Endothelial cell of umbilical vein (primary cell): Measurements from ENCODE around the gene ANKMY1. TPM values are rescaled to one million over a fixed set of nuclear protein-coding genes. Genes with fewer than 3 reads are reported as not detected.

Experiments
- BruUV-seq: library from RNA; stranded (reverse); fragments of 400-500 nt; replicated peaks from 2 replicates; lab custom pipeline; 2021; lab: Mats Ljungman, UMichigan
- CTCF ChIA-PET: fragments of 300-600, 350-600 bp; sonication (Branson Sonifier 250); formaldehyde crosslinking; loops from one replicate; lab custom pipeline; 2021; ENCODE audit warnings: antibody characterized with exemption, inconsistent platforms; lab: Charles Lee
- POLR2A ChIA-PET: fragments of 300-600, 350-600 bp; sonication (Branson Sonifier 250); formaldehyde crosslinking; loops from one replicate; lab custom pipeline; 2021; ENCODE audit warnings: antibody characterized with exemption, inconsistent platforms; lab: Charles Lee
- DNase-seq: peaks from one replicate; pipeline ENCODE4 v3.0.0-alpha.2; 2011; ENCODE audit warnings: low read depth, low spot score
- FAIRE-seq: peaks from 2 replicates; lab custom pipeline; 2011; peaks lifted over from hg19 to GRCh38; lab: Jason Lieb, UNC
- H2AFZ ChIP-seq: 2 replicates; pipeline ENCODE4 v1.6.0; 2012; ENCODE audit warnings: low read depth, low read length, control low read depth, inconsistent platforms
- H3K27ac ChIP-seq: 2 replicates; pipeline ENCODE4 v1.5.1; 2011; ENCODE audit warnings: low read depth, mild to moderate bottlenecking, control low read depth, low read length, moderate library complexity; ENCODE audit not compliant: insufficient read depth
- H3K27me3 ChIP-seq, 2 experiments: 2 replicates each; pipeline versions ENCODE4 v1.6.0 to v1.6.1; 2011; ENCODE audit warnings: low read length in 2 of 2, mixed read lengths in 1 of 2; ENCODE audit not compliant: control insufficient read depth in 2 of 2, insufficient read depth in 2 of 2
- H3K36me3 ChIP-seq, 2 experiments: 2 replicates in 1 of 2; 3 replicates in 1 of 2; pipeline ENCODE4 v1.5.1; 2011; ENCODE audit warnings: low read length in 2 of 2, mild to moderate bottlenecking in 1 of 2, moderate library complexity in 1 of 2; ENCODE audit not compliant: control insufficient read depth in 2 of 2, insufficient read depth in 2 of 2; ENCODE audit errors: extremely low read depth in 1 of 2
- H3K4me1 ChIP-seq: 3 replicates; pipeline ENCODE4 v1.5.1; 2011; ENCODE audit warnings: mild to moderate bottlenecking, low read length; ENCODE audit not compliant: control insufficient read depth, insufficient read depth; ENCODE audit errors: extremely low read depth
- H3K4me2 ChIP-seq: 2 replicates; pipeline ENCODE4 v1.6.1; 2011; ENCODE audit warnings: low read length, control low read depth, mixed read lengths; ENCODE audit not compliant: insufficient read depth
- H3K4me3 ChIP-seq, 3 experiments: fragments of 200-600 bp in 1 of 3; sonication (generic), shearing (Covaris generic) in 1 of 3; replicated peaks in 1 of 3; 2 replicates each; pipeline ENCODE4 v1.5.1; 2011 to 2016; ENCODE audit warnings: control low read depth in 3 of 3, low read length in 3 of 3, mild to moderate bottlenecking in 2 of 3, inconsistent platforms in 1 of 3, low read depth in 1 of 3, moderate library complexity in 1 of 3; ENCODE audit not compliant: insufficient read depth in 1 of 3
- H3K79me2 ChIP-seq: 2 replicates; pipeline ENCODE4 v1.6.0; 2012; ENCODE audit warnings: low read length, inconsistent platforms; ENCODE audit not compliant: control insufficient read depth, insufficient read depth
- H3K9ac ChIP-seq: replicated peaks from 2 replicates; pipeline ENCODE3; 2011; ENCODE audit warnings: low read length, control low read depth; ENCODE audit not compliant: insufficient read depth; ENCODE audit errors: extremely low read depth
- H3K9me1 ChIP-seq: replicated peaks from 3 replicates; pipeline ENCODE4 v1.6.0; 2011; ENCODE audit warnings: mild to moderate bottlenecking, low read length; ENCODE audit not compliant: control insufficient read depth, insufficient read depth; ENCODE audit errors: extremely low read depth
- H3K9me3 ChIP-seq: replicated peaks from 2 replicates; pipeline ENCODE4 v1.5.1; 2012; ENCODE audit warnings: low read length, inconsistent platforms; ENCODE audit not compliant: control insufficient read depth, insufficient read depth
- H4K20me1 ChIP-seq: replicated peaks from 2 replicates; pipeline ENCODE3; 2011; ENCODE audit warnings: mild to moderate bottlenecking, low read length; ENCODE audit not compliant: control insufficient read depth, insufficient read depth; ENCODE audit errors: extremely low read depth
- EZH2 ChIP-seq: IDR thresholded peaks from 2 replicates; pipeline ENCODE4 v1.6.1; 2012; ENCODE audit warnings: borderline replicate concordance, low read depth, mild to moderate bottlenecking, moderate library complexity, low read length, inconsistent platforms; ENCODE audit not compliant: severe bottlenecking
- FOS ChIP-seq: IDR thresholded peaks from 2 replicates; pipeline ENCODE4 v1.6.1; 2011; ENCODE audit warnings: mild to moderate bottlenecking, low read length, moderate library complexity, borderline replicate concordance; ENCODE audit not compliant: insufficient read depth
- GATA2 ChIP-seq: IDR thresholded peaks from 2 replicates; pipeline ENCODE4 v1.7.0; 2011; ENCODE audit warnings: low read depth, mild to moderate bottlenecking, moderate library complexity, mixed read lengths, low read length; ENCODE audit not compliant: insufficient read length, insufficient read depth
- JUN ChIP-seq: IDR thresholded peaks from 2 replicates; pipeline ENCODE4 v1.6.1; 2011; ENCODE audit warnings: borderline replicate concordance, low read depth; ENCODE audit not compliant: insufficient read length, insufficient read depth
- MYC ChIP-seq: IDR thresholded peaks from one replicate; pipeline ENCODE4 v1.6.1; 2011; ENCODE audit warnings: mild to moderate bottlenecking, low read depth, low read length
- POLR2A ChIP-seq: IDR thresholded peaks from 2 replicates; pipeline ENCODE4 v1.6.1; 2012; ENCODE audit warnings: low read depth, mild to moderate bottlenecking, control low read depth, low read length
- POLR2AphosphoS5 ChIP-seq: IDR thresholded peaks from 2 replicates; pipeline ENCODE4 v1.6.1; 2012; ENCODE audit warnings: low read depth, mild to moderate bottlenecking, control low read depth, low read length, moderate library complexity; ENCODE audit not compliant: insufficient read depth
- dilution Hi-C: fragments of 300-500 bp; cut with MboI; formaldehyde crosslinking; loops from one replicate; pipeline ENCODE4 v1.15.0; 2019; ENCODE audit warnings: low sequenced_read_pairs; ENCODE audit not compliant: extremely low pct_ligation_motif_present
- intact Hi-C: fragments of 100-400 bp; cut with micrococcal nuclease; formaldehyde crosslinking; loops from one replicate; pipeline ENCODE4 v1.10.0; 2022
- polyA plus RNA-seq, 4 experiments: library from polyadenylated mRNA; depleted of rRNA in 3 of 4; stranded (reverse) in 3 of 4; unstranded in 1 of 4; fragments of >200 nt; gene quantifications; 2 replicates each; pipeline versions ENCODE4 v1.2.1 to v1.2.3, GENCODE V29; 2011 to 2012; ENCODE audit warnings: missing spikeins in 1 of 4
- total RNA-seq: library from RNA; stranded (reverse); gene quantifications from 2 replicates; pipeline ENCODE4 v1.2.3, GENCODE V29; 2021
- TF ChIP-seq, protein P1 (sequence below): IDR thresholded peaks from 2 replicates; pipeline ENCODE4 v1.6.1; 2011; ENCODE audit not compliant: insufficient read depth, insufficient read length
- TF ChIP-seq, protein P2 (sequence below), 2 donors: IDR thresholded peaks; 1 replicate in 1 of 2; 2 replicates in 1 of 2; pipeline ENCODE4 v1.5.1; 2011; ENCODE audit warnings: low read length in 2 of 2, mild to moderate bottlenecking in 2 of 2, moderate library complexity in 2 of 2, control low read depth in 1 of 2, inconsistent platforms in 1 of 2, low read depth in 1 of 2; ENCODE audit not compliant: insufficient read depth in 1 of 2; ENCODE audit errors: extremely low read depth in 1 of 2

The ANKMY1 gene
- total and polyA plus RNA-seq, 2 donors (not counting 3 experiments of a cell fraction or from before 2014, with no cell fraction given) = 9.0 to 16.0 TPM

GRCh38 chr2:240527153-240527750 is 30.5 kb downstream of the ANKMY1 start:
- Histone ChIP-seq H3K27me3 (no peaks in the 10 kb centered on the region), H3K79me2 (no peaks in the 10 kb centered on the region), H2AFZ (no peak overlapping the region), H4K20me1 (no peaks in the 10 kb centered on the region), H3K9me3 (peaks cover 5% of the 10 kb centered on the region), H3K36me3 (peaks cover 0 to 2% of the 10 kb centered on the region in 2 experiments), H3K9ac (no peak overlapping the region), H3K9me1 (no peaks in the 10 kb centered on the region), H3K4me1 (no peaks in the 10 kb centered on the region), H3K4me3 (no peak overlapping the region), H3K4me2 (no peak overlapping the region), H3K27ac (no peak overlapping the region)
- CTCF ChIA-PET = interaction anchor here (1.1 kb wide), 1 partner anchor 13 kb away, joined by 6 read pairs; no protein-coding TSS in a partner anchor
- TF ChIP-seq, protein P1, sequence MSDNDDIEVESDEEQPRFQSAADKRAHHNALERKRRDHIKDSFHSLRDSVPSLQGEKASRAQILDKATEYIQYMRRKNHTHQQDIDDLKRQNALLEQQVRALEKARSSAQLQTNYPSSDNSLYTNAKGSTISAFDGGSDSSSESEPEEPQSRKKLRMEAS = no peak
- TF ChIP-seq EZH2 (no peak), POLR2A (no peak), JUN (no peak), FOS (no peak), POLR2AphosphoS5 (no peak)
- BruUV-seq = no TSS peak
- POLR2A ChIA-PET = no interaction called here
- intact Hi-C loops (no loop called here), dilution Hi-C loops (no loop called here)
- no peak for FAIRE-seq
- no peak for DNase-seq

DNA sequence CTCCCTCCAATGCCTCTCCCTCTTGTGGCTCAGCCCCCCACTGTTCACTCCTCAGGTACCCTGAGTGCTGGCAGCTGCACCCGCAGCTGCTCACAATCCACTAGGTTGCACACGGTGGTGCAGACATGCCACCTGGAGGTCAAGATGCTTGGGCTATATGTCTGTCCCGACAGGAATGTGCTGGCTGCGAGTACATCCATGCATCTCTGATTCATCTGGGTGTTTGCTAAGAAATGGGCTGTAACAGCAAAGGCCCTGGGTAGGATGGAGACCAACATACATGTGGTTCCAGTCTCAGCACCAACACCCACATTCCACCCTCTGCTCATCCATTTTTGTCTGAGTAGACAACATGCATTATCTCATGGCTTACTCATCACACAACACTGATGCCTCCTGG is 31.3 kb downstream of the ANKMY1 start:
- no peak overlapping the region for H3K4me3 ChIP-seq
- POLR2A ChIA-PET = no interaction called here
- no peak for TF ChIP-seq MYC
- TF ChIP-seq, protein P2, sequence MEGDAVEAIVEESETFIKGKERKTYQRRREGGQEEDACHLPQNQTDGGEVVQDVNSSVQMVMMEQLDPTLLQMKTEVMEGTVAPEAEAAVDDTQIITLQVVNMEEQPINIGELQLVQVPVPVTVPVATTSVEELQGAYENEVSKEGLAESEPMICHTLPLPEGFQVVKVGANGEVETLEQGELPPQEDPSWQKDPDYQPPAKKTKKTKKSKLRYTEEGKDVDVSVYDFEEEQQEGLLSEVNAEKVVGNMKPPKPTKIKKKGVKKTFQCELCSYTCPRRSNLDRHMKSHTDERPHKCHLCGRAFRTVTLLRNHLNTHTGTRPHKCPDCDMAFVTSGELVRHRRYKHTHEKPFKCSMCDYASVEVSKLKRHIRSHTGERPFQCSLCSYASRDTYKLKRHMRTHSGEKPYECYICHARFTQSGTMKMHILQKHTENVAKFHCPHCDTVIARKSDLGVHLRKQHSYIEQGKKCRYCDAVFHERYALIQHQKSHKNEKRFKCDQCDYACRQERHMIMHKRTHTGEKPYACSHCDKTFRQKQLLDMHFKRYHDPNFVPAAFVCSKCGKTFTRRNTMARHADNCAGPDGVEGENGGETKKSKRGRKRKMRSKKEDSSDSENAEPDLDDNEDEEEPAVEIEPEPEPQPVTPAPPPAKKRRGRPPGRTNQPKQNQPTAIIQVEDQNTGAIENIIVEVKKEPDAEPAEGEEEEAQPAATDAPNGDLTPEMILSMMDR (IDR thresholded peaks at IDR 0.05; ENCODE audit: extremely low read depth in 1 of 2, insufficient read depth in 1 of 2, low read depth in 1 of 2, low read length in 2 of 2) = no peak
- TF ChIP-seq POLR2A = no peak
- TF ChIP-seq EZH2 = no peak
- TF ChIP-seq, protein P1 = no peak
- TF ChIP-seq POLR2AphosphoS5 = no peak
- TF ChIP-seq GATA2 = no peak
- no peak for TF ChIP-seq JUN
- TF ChIP-seq FOS = no peak
- H3K9me3 ChIP-seq = peaks cover 5% of the 10 kb centered on the region
- dilution Hi-C loops = no loop called here
- H3K36me3 ChIP-seq = peaks cover 0 to 2% of the 10 kb centered on the region in 2 experiments
- no peak overlapping the region for H3K9ac ChIP-seq
- no peaks in the 10 kb centered on the region for H4K20me1 ChIP-seq
- DNase-seq = no peak
- no peaks in the 10 kb centered on the region for H3K79me2 ChIP-seq
- CTCF ChIA-PET = no interaction called here
- intact Hi-C loops = no loop called here
- H3K9me1 ChIP-seq = no peaks in the 10 kb centered on the region
- no peak overlapping the region for H3K27ac ChIP-seq
- no TSS peak for BruUV-seq
- FAIRE-seq = no peak
- H3K27me3 ChIP-seq = no peaks in the 10 kb centered on the region
- no peaks in the 10 kb centered on the region for H3K4me1 ChIP-seq
- H3K4me2 ChIP-seq = no peak overlapping the region
- no peak overlapping the region for H2AFZ ChIP-seq
